GM12864 (cell line): ENCODE data around the gene CCAR1.
"Not testable (repeated sequence)": the region's sequence is repeated elsewhere in the genome, so short reads cannot be mapped to it uniquely, and the experiment has no call there.

ENCODE experiments used
- DNase-seq: peaks from one replicate; pipeline ENCODE4 v3.0.0-alpha.2; 2011; ENCODE audit warnings: low read depth
- H3K4me3 ChIP-seq: 2 replicates; pipeline ENCODE4 v1.5.1; 2011; ENCODE audit warnings: mild to moderate bottlenecking, low read depth, low read length, control low read depth
- CTCF ChIP-seq: IDR thresholded peaks from 2 replicates; pipeline ENCODE4 v1.5.1; 2011; ENCODE audit warnings: low read depth, mild to moderate bottlenecking, moderate library complexity, low read length, control low read depth, inconsistent platforms; ENCODE audit errors: missing control alignments

The CCAR1 gene

GRCh38 chr10:68816796-68817412 is 95.9 kb downstream of the CCAR1 start:
- no peak for TF ChIP-seq CTCF
- DNase-seq: no peak
- no peak overlapping the region for H3K4me3 ChIP-seq

GRCh38 chr10:68820359-68820758 is 99.3 kb downstream of the CCAR1 start:
- not testable (repeated sequence) for DNase-seq, H3K4me3 ChIP-seq

- H3K4me3 ChIP-seq, DNase-seq: not testable (repeated sequence)
Observed at GRCh38 chr10:68822626-68823025, 101.6 kb downstream of the CCAR1 start.

- peak within 1 kb of the TSS; percentile 69 for H3K4me3 ChIP-seq
- no peak for TF ChIP-seq CTCF
- no peak for DNase-seq
Observed at GRCh38 chr10:68826764-68827591, 105.9 kb downstream of the CCAR1 start, which contains the start of gene STOX1. Gene STOX1, plus strand, starts transcription at chr10:68827531. Its CDS starts 93 bp downstream, at chr10:68827624.

- peak overlapping the region; percentile 69; the same call in 1 of the 2 replicates for H3K4me3 ChIP-seq
- DNase-seq: not testable (repeated sequence)
Observed at GRCh38 chr10:68827592-68827959, 106.5 kb downstream of the CCAR1 start.

GRCh38 chr10:68828083-68828601 is 107.1 kb downstream of the CCAR1 start:
- peak overlapping the region; percentile 50 for H3K4me3 ChIP-seq
- DNase-seq: not testable (repeated sequence)

GRCh38 chr10:68828833-68829232 is 107.8 kb downstream of the CCAR1 start:
- TF ChIP-seq CTCF: no peak
- H3K4me3 ChIP-seq: no peak overlapping the region

GRCh38 chr10:68829521-68829920 is 108.5 kb downstream of the CCAR1 start:
- H3K4me3 ChIP-seq: no peak overlapping the region
- no peak for DNase-seq
- TF ChIP-seq CTCF: no peak

More at GRCh38 chr10:68828833-68829232, 107.8 kb downstream of the CCAR1 start:
- no peak for DNase-seq

GRCh38 chr10:68829952-68830351 is 108.9 kb downstream of the CCAR1 start:
- TF ChIP-seq CTCF: no peak
- H3K4me3 ChIP-seq: no peak overlapping the region
- no peak for DNase-seq
